ENCODE data around the gene AGAP5.
A peak's percentile ranks its signal among the peaks of the same experiment; 100 is the strongest.
"Not testable (repeated sequence)": the region's sequence is repeated elsewhere in the genome, so short reads cannot be mapped to it uniquely, and the experiment has no call there.

The AGAP5 gene

DNA sequence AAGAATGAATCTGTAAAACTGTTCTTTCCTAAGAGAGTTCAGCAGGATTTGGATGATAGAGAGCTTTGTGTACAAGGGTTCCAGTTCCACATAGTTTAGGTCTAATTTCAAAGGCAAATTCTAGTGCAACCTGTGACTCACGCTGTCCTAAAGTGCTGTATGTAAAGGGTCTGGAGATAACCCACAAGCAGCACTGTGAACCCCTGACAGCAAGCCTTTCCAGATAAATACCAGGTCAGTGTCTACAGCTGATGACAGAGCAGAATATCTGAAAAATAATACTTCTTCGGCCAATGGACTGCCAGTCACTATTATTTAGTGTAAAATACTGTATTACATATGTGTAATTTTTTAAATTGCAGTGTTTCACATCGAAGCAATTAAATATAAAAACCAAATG is 16.0 kb upstream of the AGAP5 start:
- DNase-seq, result not testable (repeated sequence)

DNA sequence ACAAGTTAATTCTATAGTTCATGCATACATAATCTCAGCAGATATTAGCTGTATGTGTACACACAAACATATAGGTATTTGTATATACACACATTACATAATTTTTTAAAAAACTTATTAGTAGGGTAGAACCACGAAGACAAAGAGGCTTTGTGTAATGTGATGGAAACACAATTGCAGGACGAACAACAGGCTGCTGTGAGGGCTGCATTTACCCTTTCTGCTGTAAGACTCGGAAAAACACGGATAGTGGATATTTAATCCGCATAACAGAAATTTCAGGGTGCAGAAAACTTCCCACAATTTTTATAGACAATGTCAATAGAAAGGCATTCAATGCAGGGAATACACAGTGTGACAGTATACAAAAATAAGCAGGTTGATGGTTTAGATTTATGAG is 13.8 kb upstream of the AGAP5 start:
- not testable (repeated sequence) for DNase-seq

DNA sequence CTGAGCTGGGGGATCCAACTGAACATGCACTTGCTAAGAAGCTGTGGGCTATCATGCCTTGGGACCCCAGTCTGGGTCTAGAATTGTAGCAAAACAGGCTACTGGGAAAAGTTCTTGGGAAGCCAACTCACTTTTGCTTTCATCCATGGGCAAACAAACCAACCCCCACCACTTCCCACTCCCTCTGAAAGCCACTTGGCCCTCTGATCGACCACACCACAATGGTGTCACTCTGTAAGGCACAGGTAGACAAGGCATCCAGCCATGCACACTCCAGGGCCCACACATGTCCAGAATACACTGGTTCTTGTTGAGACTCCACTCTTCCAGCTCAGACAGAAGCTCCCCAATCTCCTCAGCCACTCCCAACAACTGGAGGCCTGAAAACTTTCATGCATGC is 10.2 kb upstream of the AGAP5 start:
- not testable (repeated sequence) for DNase-seq

DNA sequence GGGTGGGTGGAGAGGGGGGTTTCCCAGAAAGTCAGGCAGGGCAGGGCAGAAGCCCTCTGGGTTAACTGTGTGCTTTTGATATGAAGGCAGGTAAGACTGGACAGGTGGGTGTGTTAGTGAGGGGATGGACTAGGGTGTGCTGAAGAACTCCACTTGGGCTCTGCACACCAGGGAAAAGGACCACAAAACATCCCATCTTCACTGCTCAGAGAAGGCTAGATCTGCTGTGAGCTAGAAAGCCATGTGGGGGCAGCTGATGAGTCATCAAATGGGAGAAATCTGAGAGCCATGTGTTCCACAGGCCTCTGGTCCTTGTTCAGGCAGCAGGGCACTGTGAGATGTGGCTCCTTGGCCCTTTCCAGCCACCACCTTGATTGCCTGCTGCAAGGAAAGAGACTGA is 9.7 kb upstream of the AGAP5 start:
- not testable (repeated sequence) for DNase-seq

DNA sequence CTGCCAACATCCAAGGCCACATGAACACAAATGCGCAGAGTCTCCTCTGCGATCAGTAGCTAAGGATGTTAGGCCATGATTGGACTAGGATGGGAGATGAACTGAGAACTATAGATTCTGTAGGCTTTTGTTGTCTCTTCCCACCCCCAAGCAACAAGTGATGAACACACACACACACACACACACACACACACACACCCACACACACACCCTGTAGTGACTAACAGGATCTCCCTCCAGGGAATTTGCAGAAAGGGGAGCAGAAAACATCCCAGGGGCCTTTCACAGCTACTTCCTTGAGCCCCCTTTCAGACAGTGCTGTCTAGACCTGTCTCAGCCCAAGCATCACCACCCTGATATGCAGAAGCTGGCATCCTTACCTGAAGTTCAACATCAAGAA is 8.6 kb upstream of the AGAP5 start:
- DNase-seq, result not testable (repeated sequence)

DNA sequence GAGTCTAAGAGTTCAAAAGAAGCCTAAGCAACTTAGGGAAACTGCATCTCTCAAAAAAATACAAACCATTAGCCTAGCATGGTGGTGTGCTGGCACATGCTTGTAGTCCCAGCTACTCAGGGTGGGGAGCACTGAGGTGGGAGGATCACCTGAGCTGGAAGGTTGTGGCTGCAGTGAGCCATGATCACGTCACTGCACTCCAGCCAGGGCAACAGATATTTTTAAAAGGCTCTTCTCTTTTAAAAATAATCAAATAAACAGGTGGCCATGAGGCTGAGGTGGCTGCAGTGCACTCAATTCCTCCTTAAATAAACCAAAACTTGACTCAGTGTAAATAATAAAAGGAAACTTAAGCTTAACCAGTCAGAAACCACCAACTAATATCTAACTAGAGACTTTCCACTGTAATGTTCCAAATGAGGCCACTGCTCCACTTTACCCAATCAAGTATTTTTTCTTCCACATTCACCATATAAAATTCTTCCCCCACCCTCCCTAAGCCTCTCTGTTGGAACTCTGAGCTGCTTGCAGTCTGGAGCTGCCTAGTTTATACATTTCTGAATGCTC is 7.7 kb upstream of the AGAP5 start:
- not testable (repeated sequence) for DNase-seq

DNA sequence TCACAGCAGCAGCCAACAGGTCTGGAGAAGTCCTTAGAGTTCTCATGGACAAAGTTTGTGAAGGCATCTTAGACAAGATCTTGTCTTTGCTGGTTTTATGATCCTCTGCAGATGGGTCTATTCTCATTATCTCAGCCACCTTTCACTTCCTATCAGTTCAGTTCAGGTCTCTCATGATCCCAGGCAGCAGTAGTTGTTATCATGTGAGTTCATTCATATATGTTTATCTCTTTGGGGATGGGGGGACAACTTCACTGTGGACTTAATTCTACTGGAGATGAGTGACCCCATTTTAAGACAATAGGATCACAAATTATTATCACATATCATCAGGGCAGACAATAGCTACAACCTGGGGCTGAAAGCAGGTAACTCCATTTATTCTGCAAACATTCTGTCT is 6.0 kb upstream of the AGAP5 start:
- DNase-seq, result not testable (repeated sequence)

DNA sequence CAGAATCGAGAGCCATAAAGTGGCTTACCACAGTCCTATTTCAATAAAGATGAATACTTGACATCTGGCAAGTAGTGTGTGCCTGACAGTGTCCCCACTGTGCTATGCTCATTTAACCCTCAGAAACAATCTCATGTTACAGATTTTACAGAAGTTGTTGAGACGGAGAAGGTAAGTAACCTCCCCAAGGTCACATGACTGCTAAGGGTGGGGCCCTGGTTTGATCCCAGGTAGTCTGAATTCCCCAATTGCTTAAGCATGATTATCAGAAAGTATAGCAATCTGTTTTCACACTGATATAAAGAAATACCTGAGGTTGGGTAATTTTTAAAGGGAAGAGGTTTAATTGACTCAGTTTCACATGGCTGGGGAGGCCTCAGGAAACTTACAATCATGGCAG is 910 bp upstream of the AGAP5 start:
- not testable (repeated sequence) for DNase-seq

DNA sequence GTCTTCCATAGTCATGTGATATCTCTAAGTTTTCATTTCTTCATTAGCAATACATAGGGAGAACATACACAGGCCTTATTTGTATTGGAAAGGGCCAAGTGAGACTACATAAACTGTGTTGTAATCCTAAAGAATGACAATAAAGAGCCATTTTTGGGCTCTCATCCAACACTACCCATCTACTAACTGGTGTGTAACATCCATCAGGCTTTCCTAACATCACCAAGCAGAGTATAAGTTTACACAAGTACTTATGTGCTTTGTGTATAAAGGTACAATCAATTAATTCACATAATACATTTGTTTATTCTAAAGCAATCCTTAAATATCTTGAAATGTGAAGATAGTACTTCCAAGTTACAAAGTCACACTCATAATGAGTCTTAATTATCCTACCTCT is 2.6 kb downstream of the AGAP5 start:
- not testable (repeated sequence) for DNase-seq

DNA sequence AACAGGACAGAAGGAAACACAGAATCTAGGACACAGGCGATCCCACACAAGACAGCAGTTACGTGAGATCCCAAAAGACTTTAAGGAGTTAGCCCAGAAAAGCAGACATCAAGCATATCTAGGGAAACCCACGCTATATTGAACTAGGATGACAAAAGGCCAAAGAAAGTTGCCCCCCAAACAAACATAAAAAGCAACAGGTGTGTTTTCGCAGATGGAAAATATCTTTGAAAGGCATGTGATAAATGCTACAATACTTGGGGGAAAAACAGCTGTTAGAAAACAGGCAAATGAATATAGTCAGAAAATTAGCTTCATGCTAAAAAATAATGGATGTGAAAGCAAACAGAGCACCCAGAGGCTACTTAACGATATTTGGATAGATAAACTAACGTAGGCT is 7.2 kb downstream of the AGAP5 start:
- DNase-seq, result not testable (repeated sequence)

DNA sequence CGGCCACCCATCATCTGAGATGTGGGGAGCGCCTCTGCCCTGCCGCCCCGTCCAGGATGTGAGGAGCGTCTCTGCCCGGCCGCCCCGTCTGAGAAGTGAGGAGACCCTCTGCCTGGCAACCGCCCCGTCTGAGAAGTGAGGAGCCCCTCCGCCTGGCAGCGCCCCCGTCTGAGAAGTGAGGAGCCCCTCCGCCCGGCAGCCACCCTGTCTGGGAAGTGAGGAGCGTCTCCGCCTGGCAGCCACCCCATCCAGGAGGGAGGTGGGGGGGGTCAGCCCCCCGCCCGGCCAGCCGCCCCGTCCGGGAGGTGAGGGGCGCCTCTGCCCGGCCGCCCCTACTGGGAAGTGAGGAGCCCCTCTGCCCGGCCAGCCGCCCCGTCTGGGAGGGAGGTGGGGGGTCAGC is 8.3 kb downstream of the AGAP5 start:
- not testable (repeated sequence) for DNase-seq

DNA sequence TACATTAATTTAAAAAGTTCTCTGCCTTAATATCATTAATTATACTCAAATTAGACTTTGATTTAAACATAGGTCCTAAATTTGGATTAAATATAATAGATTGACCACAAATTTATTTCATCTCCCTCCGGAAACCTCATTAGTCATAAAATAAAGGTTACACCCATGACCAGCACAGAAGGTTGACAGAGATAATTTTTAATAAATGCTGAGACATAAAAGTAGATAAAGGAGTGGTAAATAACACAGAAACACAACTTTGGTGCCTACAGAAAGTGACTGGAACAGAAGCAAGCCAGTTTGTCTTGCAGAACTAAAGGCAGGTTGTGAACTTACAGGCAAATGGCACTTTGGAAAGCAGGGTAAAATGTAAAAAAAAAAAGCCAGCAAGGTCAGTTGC is 10.3 kb downstream of the AGAP5 start:
- not testable (repeated sequence) for DNase-seq

DNA sequence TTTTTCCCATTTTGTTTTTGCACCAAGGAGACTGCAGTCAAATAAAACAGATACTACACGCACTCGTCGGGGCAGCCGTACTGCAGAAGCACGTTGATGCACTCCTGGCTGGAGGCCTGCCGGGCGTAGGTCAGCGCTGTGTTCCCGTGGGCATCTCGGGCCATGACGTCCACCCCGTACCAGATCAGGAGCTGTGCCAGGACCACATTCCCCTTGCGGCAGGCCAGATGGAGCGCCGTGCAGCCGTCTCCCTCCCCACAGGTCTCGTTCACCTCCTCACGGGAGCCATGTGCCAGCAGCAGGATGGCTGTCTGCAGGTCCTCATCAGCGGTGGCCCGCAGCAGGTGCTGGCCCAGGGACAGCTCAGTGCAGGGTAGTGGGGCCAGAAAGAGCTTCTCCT is 23.4 kb downstream of the AGAP5 start:
- not testable (repeated sequence) for DNase-seq

DNA sequence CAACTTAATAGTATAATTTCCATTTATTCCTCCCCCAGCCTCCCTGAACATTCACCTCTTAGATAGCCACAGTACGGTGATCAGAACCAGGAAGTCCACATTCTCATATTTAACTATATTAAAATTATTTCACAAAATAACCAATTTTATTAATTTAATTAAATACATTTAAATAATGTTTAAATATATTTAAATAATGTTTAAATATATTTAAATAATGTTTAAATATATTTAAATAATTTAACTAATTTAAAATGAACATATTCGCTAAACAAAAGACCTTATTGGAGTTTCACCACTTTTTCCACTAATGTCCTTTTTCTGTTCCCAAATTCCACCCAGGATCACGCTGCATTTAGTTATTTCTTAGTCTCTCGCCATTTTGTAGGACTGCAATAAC is 29.5 kb downstream of the AGAP5 start:
- DNase-seq, result not testable (repeated sequence)

DNA sequence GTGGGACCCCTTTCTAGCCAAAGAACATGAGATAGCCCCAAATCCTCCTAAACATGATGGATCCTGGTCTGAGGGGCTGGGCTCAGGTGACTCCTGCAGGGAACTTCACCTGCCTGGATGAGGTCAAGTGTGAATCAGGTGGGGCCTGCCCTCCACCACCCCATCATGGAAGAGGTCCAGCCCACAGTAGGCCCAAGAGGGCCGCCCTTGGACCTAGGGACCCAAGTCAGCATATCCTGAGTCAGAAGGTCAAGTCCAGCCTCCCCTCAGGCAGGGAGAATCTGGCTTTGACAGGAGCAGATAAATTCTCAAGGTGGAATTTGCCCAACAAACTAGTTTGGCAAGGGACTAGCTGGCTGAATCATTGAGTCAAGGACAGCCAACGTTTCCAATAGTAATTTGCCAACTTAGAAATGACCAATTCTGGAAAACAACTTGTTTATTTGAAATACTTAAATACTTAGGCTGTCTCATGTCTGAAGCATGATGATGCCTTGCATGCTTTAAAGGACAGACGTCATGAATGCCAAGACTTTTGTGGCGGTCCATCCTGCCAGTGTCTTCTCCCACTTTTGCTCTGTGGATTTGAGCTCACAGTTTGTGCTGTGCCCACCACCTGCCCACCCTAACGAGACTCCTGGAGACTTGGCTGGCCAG is 31.6 kb downstream of the AGAP5 start:
- DNase-seq, result not testable (repeated sequence)

DNA sequence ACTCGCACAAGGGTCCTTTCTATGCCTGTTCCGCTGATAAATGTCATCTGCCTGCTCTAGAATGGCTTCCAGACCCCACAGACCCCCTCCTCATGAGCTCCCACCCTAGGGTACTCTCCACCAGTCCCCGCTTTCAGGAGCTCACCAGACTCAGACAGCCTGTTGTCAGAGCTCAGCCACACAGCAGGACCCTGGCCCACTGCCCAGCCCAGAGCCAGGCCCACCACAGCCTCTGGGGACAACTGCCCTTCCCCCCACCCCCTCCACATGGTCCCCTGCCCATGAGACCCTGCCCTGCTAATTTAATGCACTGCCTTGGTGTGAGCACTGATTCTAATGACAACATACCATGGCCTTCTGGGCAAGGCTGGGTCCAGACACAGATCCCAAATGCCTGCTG is 32.3 kb downstream of the AGAP5 start:
- DNase-seq, result not testable (repeated sequence)

DNA sequence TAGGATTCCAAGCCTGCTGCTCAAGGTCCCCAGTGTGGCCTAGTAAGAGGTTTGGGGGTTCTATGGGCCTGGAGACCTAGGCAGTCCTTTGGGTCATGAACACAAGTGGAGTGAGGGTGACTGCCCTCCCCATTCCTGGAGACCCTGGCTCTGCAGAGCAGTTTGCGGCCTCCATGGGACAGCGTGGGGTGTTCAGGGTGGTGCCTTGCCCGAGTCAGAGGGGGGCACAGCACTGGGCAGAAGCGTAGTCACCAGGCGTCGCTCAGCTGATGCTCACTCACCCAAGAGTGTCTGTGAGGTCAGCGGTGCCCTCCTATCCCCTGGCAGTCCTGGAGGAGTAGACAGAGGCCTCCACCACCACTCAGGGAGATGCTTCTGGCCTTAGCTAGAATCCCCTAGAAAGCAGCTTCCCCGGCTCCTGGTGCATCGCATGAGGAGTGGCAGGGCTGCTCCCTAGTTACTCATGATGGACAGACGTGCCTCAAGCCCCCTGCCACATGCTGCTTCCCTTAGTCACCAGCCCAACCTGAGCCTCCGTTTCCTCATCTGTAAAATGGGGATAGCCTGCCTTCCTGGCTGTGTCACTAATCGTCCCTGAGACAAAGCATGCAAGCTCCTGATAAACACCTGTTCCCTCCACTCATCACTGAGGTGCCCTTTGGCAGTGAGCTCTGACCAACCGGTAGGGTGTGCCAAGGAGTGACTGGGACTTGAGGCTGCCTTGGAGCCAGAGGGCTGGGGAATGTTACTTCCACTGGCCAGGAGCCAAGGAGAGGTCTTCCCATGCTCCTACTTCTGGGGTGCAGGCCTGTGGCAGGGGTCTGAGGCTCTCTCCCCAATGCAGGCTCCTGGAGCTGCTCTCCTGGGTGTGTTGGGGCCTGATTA is 33.5 kb downstream of the AGAP5 start:
- not testable (repeated sequence) for DNase-seq

DNA sequence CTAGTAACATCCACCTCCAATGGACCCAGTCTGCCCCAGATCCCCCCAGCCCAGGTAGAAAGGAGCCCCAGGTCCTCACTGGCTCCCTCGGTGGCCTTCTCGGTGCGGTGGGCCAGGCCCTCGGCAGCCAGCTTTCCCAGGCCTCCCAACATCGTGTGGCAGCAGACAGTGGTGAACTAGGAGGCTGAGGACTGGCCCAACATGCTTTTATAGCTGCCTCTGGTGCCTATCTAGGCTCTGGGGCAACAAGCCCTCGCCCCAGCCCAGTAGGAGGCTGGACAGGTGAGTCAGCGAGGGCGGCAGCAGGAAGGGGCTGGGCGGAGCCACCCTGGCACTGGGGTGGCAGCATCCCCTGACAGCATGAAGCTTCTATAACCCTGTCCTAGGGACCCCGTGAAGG is 34.3 kb downstream of the AGAP5 start:
- DNase-seq, result not testable (repeated sequence)

DNA sequence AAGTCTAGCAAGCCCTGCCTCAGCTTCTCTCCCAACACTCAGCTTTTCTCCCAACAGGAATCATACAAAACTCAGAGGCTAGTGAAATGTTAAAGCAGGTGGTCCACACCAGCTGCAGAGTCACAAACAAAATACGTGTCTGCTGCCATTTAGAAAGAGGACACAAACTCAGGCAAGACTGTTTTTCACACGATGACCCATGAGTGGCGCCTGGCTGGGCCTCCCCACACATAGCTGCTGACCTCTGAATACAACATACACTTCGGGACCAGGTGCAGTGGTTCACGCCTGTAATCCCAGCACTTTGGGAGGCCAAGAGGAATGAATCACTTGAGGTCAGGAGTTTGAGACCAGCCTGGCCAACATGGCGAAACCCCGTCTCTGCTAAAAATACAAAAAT is 35.2 kb downstream of the AGAP5 start:
- not testable (repeated sequence) for DNase-seq

DNA sequence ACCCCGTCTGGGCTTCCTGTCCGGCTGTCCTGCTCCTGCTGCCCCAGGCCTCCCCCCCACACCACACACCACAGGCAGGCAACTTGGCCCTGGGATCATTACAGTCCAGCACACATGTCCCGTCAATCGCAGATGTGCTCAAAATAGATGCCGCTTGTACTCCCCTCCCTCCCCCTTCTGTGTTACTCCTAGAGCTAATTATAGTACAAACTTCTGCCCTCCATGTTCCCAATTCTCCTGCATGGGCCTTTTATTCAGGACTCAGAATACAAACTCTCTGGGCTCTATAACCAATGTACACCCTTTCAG is 42.0 kb downstream of the AGAP5 start, which contains the start of gene SYNPO2L:
Gene SYNPO2L, minus strand, starts transcription at position 40 of the 309 bp plus-strand sequence. CDS start 107 bp downstream, outside the sequence.
- no peak for DNase-seq

DNA sequence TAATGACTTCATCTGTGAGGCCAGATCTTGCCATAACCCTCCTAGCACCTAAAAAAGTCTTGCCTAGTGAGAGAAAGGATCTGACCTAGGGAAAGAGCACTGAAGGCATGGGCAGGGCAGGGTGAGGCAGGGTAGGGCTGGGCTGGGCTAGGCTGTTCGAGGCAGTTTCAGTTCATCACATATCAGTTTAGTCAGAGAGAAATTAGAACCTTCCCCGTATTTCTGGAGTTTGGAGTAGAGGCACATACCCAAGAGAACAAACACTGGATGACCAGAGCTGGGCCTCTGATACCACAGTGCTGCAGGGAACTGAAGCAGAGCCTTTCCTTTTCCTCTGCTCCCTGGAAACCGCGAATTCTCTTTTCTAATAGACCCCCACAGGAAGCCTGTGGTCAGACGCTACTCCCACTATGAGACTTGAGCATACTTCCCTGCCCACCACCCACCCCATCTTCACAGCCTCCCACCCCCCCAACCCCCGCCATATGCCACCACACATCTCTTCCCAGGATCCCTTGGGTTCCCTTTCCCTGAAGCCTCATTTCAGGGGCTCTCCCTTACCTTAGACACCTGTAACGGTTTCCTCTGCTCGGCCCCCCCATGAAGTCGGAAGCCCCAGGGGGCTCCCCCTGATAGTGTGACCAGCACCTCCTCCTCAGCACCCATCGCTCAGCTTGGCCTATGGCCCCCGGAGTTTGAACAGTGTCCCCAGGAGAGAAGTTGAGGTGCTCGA is 42.5 kb downstream of the AGAP5 start:
- no peak for DNase-seq

DNA sequence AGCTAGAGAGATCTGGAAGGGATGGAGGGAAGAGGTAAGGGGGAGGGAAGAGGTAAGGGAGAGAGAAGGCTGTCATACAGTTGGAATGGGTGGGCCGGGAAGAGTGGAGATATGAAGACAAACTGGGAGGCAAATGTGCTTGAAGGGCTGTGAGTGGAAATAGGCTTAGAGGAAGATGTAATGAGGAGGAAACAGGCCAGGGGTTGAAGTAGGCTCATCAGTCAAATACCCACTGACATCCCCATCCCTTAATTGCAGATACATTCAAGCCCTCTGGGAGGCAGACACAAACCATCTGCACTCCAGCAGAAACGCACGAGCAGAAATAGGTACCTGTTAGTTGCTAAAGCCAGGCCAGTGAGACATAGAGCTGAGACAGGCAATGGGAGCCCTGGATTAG is 44.2 kb downstream of the AGAP5 start:
- peak; percentile 77 for DNase-seq

DNA sequence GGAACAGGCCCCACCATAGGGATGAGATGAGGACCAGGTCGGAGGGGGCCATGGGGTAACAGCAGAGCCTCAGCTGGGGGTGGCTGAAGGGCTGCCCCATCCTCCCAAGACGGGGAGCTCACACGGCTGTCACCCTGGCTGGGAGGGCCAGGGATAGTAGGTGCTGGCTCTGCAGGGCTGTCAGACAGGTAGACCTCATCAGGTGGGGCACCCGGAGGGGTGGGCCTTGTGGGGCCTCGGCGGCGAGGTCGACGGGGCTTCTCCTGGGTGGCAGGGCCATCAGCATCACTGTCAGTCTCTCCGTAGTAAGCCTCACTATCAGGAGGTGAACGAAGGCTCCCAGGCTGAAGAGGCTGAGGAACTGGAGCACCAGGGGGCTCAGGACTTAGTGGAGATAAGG is 44.7 kb downstream of the AGAP5 start:
- DNase-seq, result no peak
